GM06990 (cell line): ENCODE data around the gene CLDN1.

Experiments used
- DNase-seq: peaks from one replicate; pipeline ENCODE4 v3.0.0-alpha.2; 2011; ENCODE audit not compliant: insufficient read length; ENCODE audit errors: extremely low read depth
- H3K27me3 ChIP-seq: replicated peaks from 2 replicates; pipeline ENCODE4 v1.6.0; 2011; ENCODE audit warnings: low read length; ENCODE audit not compliant: control insufficient read depth, insufficient read depth
- H3K36me3 ChIP-seq: 2 replicates; pipeline ENCODE4 v1.5.1; 2011; ENCODE audit warnings: low read length; ENCODE audit not compliant: control insufficient read depth, insufficient read depth
- H3K4me3 ChIP-seq: replicated peaks from 2 replicates; pipeline ENCODE4 v1.5.1; 2011; ENCODE audit warnings: low read depth, mild to moderate bottlenecking, control low read depth, low read length
- TF ChIP-seq, protein P1 (sequence below): IDR thresholded peaks from 2 replicates; pipeline ENCODE4 v1.5.1; 2011; ENCODE audit warnings: low read length, control low read depth, mild to moderate bottlenecking, inconsistent platforms; ENCODE audit not compliant: insufficient read depth, poor library complexity, severe bottlenecking

The CLDN1 gene

DNA sequence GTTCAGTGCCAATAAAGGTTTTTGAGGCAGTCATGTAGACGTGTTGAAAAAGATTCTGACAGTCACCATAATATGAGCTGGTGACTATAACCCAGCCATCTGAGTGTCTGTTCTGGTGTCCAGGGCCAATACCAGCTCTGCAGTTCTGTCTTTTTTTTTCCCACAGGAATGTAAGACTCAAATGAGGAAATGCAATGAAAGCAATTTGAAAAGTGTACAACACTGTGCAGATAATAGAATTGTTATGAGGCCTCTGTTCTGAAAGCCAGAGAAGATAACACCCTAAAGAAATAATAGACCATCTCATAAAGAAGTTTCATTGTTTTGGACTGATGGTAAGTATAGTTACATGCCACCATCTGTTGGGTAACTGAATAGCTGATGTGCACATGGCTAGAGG, 57.1 kb downstream of the CLDN1 start:
- TF ChIP-seq, protein P1, sequence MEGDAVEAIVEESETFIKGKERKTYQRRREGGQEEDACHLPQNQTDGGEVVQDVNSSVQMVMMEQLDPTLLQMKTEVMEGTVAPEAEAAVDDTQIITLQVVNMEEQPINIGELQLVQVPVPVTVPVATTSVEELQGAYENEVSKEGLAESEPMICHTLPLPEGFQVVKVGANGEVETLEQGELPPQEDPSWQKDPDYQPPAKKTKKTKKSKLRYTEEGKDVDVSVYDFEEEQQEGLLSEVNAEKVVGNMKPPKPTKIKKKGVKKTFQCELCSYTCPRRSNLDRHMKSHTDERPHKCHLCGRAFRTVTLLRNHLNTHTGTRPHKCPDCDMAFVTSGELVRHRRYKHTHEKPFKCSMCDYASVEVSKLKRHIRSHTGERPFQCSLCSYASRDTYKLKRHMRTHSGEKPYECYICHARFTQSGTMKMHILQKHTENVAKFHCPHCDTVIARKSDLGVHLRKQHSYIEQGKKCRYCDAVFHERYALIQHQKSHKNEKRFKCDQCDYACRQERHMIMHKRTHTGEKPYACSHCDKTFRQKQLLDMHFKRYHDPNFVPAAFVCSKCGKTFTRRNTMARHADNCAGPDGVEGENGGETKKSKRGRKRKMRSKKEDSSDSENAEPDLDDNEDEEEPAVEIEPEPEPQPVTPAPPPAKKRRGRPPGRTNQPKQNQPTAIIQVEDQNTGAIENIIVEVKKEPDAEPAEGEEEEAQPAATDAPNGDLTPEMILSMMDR = no peak
- Histone ChIP-seq H3K27me3 (no peaks in the 10 kb centered on the region), H3K36me3 (no peaks in the 10 kb centered on the region), H3K4me3 (no peak overlapping the region)
- DNase-seq = no peak

DNA sequence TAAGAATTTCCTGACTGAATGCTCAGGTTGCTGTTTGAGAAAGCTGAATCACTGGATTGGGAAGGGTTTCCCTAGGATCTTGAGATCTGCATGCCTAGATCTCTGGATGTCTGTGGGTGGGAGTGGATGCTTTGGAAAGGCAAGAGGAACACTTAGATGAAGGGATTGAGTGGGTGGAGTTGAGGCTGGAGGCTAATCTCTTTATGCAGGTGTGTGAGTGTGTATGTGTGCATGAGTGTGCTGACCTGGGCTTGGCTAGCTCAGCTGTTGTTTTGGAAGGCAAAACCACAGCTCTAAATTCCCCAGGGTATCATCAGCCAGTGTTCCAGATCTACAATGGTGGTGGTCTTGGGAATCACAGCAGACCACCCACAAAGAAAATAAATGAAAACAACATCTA, 60.5 kb downstream of the CLDN1 start:
- TF ChIP-seq, protein P1 = no peak
- no peak for DNase-seq
- Histone ChIP-seq H3K4me3 (no peak overlapping the region), H3K27me3 (no peaks in the 10 kb centered on the region), H3K36me3 (no peaks in the 10 kb centered on the region)

DNA sequence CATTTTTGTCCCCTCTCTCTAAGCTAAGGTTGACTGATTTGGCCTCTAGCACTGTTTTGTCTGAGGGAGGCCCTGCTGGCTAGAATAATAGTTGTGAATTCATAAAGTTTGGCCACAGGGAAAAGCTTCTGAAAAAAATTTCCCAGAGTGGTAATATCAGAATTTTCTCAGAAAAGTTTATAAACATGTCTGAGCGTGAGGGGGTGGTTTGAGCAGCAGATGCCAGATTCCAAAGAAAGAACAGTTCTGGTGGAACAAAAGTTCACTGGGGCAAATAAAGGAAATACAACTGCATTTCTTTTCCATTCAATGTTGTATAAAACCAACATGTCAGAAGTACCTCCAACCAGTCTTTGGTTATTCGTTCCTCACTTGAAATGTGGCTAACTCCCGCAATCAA, 61.2 kb downstream of the CLDN1 start:
- TF ChIP-seq, protein P1 = no peak
- H3K4me3 ChIP-seq = no peak overlapping the region
- no peaks in the 10 kb centered on the region for H3K27me3 ChIP-seq
- no peak for DNase-seq
- H3K36me3 ChIP-seq = no peaks in the 10 kb centered on the region

DNA sequence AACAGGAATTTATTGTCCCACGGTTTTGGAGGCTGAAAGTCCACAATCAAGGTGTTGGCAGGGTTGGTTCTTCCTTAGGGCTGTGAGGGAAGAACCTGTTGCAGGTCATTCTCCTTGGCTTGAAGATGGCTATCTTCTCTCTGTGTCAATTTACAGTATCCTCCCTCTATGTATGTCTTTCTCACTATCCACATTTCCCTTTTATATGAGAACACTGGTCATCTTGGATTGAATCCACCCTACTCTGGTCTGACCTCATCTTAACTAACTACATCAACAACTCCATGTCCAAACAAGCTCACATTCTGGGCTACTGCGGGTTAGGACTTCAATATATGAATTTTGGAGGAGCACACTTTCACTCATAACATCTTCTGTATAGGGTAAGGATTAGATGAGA, 61.9 kb downstream of the CLDN1 start:
- TF ChIP-seq, protein P1 = no peak
- no peak for DNase-seq

DNA sequence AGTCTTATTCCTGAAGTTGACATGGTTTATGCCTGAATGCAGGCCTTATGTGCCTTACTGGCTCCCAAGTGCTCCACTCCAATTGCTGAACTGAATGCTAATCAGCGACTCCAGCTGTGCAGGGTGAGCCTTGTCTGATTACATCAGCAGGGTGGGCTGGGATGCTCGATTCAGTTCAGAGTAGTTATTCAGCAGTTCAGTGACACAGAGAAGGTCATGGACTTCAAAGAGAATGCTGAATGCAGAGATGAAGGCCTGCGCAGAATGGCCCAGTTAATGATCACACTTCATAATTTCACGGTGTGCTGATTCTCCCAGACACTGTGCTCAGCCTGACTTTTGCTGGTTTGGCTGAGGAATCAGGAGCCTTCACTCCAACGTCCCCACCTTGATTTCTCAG, 63.6 kb downstream of the CLDN1 start:
- Histone ChIP-seq H3K4me3 (no peak overlapping the region), H3K36me3 (no peaks in the 10 kb centered on the region), H3K27me3 (no peaks in the 10 kb centered on the region)
- no peak for DNase-seq
- TF ChIP-seq, protein P1 = no peak

More for the DNA sequence above, 61.9 kb downstream of the CLDN1 start:
- Histone ChIP-seq H3K27me3 (no peaks in the 10 kb centered on the region), H3K4me3 (no peak overlapping the region), H3K36me3 (no peaks in the 10 kb centered on the region)
